SK-N-SH (cell line): ENCODE data around the gene SNAI1.

Source experiments
- EP300 ChIP-seq, 2 experiments: IDR thresholded peaks; 2 replicates each; pipeline versions ENCODE4 v1.4.0 to v1.6.1; 2012; ENCODE audit warnings: borderline replicate concordance in 1 of 2, low read depth in 1 of 2, low read length in 1 of 2
- POLR2AphosphoS5 ChIP-seq: IDR thresholded peaks from 2 replicates; pipeline ENCODE4 v1.6.1; 2012; ENCODE audit warnings: low read depth, low read length
- RAD21 ChIP-seq: IDR thresholded peaks from 2 replicates; pipeline ENCODE4 v1.6.1; 2012; ENCODE audit warnings: mild to moderate bottlenecking, low read length
- RCOR1 ChIP-seq: fragments of 150-350 bp; IDR thresholded peaks from 2 replicates; pipeline ENCODE4 v1.6.1; 2017; ENCODE audit warnings: antibody characterized with exemption, low read length
- RFX5 ChIP-seq: IDR thresholded peaks from 2 replicates; pipeline ENCODE4 v1.6.1; 2012; ENCODE audit warnings: mild to moderate bottlenecking, improper control_type of control experiment, low read length
- SMC3 ChIP-seq: IDR thresholded peaks from 2 replicates; pipeline ENCODE4 v1.6.1; 2012; ENCODE audit warnings: low read depth, low read length, improper control_type of control experiment
- TF ChIP-seq, protein P1 (sequence below): fragments of 200-600 bp; sonication (generic); IDR thresholded peaks from 2 replicates; pipeline ENCODE4 v1.6.1; 2017; ENCODE audit warnings: antibody characterized with exemption, mild to moderate bottlenecking, moderate library complexity
- TF ChIP-seq, protein P2 (sequence below): IDR thresholded peaks from 2 replicates; pipeline ENCODE4 v1.6.1; 2012; ENCODE audit warnings: mild to moderate bottlenecking, low read depth, low read length, moderate library complexity
- TF ChIP-seq, protein P3 (sequence below): fragments of 150-350 bp; IDR thresholded peaks from 2 replicates; pipeline ENCODE4 v1.6.1; 2017; ENCODE audit warnings: antibody characterized with exemption, low read length, low read depth, borderline replicate concordance

DNA sequence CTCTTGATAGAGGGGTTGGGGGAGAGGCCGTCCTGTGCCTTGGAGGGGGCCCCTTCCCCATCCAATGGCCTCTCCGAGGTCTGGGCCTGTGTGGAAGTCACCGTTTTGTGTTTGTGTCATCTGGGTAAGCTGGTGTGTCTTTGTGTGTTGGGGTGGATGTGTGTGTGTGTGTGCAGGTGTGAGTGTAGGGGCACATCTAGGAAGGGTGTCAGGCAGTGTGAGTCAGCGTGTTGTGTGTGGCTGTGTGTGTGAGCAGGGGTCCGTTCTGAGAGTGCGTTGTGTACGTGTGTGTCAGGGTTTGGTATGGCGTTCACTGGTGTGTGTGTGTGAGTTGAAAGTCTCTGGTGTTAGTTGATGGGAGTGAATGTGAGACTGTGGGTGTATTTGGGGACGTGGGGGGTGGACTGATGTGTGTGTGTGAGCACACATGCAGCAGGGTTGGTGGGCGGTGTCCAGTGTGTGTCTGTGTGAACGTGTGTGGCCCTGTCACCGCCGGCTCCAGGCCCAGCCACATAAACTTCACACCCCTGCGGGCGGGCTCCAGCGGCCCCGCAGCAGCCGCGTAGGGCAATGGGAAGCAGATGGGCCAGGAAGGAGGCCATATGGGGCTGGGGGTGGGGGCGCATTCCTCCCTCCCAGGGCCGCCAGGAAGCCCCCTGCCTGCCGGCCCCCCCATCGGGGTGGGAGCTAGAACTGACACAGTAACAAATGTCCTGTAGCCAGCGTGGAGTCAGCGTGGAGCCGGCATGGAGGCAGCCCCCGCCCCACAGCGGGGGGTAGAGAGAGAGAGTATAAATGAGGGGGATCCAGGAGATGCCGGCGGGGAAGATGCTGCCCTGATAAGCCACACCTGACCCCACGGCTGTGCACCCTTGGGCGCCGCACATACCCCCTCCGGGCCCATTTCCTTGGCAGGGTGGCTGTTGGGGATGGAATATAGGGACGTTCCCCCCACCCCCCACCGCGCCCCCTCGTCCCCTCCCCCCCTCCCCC is 32.1 kb downstream of the SNAI1 start:
- TF ChIP-seq, protein P1, sequence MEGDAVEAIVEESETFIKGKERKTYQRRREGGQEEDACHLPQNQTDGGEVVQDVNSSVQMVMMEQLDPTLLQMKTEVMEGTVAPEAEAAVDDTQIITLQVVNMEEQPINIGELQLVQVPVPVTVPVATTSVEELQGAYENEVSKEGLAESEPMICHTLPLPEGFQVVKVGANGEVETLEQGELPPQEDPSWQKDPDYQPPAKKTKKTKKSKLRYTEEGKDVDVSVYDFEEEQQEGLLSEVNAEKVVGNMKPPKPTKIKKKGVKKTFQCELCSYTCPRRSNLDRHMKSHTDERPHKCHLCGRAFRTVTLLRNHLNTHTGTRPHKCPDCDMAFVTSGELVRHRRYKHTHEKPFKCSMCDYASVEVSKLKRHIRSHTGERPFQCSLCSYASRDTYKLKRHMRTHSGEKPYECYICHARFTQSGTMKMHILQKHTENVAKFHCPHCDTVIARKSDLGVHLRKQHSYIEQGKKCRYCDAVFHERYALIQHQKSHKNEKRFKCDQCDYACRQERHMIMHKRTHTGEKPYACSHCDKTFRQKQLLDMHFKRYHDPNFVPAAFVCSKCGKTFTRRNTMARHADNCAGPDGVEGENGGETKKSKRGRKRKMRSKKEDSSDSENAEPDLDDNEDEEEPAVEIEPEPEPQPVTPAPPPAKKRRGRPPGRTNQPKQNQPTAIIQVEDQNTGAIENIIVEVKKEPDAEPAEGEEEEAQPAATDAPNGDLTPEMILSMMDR: no peak
- no peak for TF ChIP-seq EP300 (IDR thresholded peaks at IDR 0.05; ENCODE audit: borderline replicate concordance in 1 of 2, low read depth in 1 of 2, low read length in 1 of 2)
- no peak for TF ChIP-seq RCOR1
- TF ChIP-seq SMC3: no peak
- TF ChIP-seq, protein P2, sequence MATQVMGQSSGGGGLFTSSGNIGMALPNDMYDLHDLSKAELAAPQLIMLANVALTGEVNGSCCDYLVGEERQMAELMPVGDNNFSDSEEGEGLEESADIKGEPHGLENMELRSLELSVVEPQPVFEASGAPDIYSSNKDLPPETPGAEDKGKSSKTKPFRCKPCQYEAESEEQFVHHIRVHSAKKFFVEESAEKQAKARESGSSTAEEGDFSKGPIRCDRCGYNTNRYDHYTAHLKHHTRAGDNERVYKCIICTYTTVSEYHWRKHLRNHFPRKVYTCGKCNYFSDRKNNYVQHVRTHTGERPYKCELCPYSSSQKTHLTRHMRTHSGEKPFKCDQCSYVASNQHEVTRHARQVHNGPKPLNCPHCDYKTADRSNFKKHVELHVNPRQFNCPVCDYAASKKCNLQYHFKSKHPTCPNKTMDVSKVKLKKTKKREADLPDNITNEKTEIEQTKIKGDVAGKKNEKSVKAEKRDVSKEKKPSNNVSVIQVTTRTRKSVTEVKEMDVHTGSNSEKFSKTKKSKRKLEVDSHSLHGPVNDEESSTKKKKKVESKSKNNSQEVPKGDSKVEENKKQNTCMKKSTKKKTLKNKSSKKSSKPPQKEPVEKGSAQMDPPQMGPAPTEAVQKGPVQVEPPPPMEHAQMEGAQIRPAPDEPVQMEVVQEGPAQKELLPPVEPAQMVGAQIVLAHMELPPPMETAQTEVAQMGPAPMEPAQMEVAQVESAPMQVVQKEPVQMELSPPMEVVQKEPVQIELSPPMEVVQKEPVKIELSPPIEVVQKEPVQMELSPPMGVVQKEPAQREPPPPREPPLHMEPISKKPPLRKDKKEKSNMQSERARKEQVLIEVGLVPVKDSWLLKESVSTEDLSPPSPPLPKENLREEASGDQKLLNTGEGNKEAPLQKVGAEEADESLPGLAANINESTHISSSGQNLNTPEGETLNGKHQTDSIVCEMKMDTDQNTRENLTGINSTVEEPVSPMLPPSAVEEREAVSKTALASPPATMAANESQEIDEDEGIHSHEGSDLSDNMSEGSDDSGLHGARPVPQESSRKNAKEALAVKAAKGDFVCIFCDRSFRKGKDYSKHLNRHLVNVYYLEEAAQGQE: no peak
- TF ChIP-seq POLR2AphosphoS5: no peak
- no peak for TF ChIP-seq RAD21
- TF ChIP-seq, protein P3, sequence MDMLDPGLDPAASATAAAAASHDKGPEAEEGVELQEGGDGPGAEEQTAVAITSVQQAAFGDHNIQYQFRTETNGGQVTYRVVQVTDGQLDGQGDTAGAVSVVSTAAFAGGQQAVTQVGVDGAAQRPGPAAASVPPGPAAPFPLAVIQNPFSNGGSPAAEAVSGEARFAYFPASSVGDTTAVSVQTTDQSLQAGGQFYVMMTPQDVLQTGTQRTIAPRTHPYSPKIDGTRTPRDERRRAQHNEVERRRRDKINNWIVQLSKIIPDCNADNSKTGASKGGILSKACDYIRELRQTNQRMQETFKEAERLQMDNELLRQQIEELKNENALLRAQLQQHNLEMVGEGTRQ: no peak
- no peak for TF ChIP-seq RFX5
